ENCODE measurements around the gene DGKZ.

GRCh38 chr11:46402957-46403902, 56.0 kb downstream of the DGKZ start:
- TF ChIP-seq POLR2A (IDR thresholded peaks at IDR 0.05) = no peak
- TF ChIP-seq, protein P1, sequence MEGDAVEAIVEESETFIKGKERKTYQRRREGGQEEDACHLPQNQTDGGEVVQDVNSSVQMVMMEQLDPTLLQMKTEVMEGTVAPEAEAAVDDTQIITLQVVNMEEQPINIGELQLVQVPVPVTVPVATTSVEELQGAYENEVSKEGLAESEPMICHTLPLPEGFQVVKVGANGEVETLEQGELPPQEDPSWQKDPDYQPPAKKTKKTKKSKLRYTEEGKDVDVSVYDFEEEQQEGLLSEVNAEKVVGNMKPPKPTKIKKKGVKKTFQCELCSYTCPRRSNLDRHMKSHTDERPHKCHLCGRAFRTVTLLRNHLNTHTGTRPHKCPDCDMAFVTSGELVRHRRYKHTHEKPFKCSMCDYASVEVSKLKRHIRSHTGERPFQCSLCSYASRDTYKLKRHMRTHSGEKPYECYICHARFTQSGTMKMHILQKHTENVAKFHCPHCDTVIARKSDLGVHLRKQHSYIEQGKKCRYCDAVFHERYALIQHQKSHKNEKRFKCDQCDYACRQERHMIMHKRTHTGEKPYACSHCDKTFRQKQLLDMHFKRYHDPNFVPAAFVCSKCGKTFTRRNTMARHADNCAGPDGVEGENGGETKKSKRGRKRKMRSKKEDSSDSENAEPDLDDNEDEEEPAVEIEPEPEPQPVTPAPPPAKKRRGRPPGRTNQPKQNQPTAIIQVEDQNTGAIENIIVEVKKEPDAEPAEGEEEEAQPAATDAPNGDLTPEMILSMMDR (IDR thresholded peaks at IDR 0.05) = no peak

Data from lower leg skin (tissue), 3 donors.